K562 (cell line): ENCODE measurements around the gene OSM. TPM values are rescaled to one million over a fixed set of nuclear protein-coding genes. Genes with fewer than 3 reads are reported as not detected.

ENCODE experiments used
- ATAC-seq: fragments of 200-7000 bp; cut with Tn5 transposase; 3 replicates; pipeline ENCODE4 v1.9.1; 2020; ENCODE audit warnings: moderate library complexity
- BruUV-seq: library from RNA; stranded (reverse); fragments of 400-500 nt; replicated peaks from 2 replicates; lab custom pipeline; 2021; lab: Mats Ljungman, UMichigan
- CTCF ChIA-PET: fragments of 300-600 bp; formaldehyde crosslinking; extraction: SDS; loops from one replicate; lab custom pipeline; 2021; ENCODE audit warnings: low intra/inter-chr PET ratio; lab: Yijun Ruan, JAX
- POLR2A ChIA-PET: fragments of 300-600, 350-650 bp; sonication (Branson Sonifier 250); formaldehyde crosslinking; extraction: SDS; loops from one replicate; lab custom pipeline; 2021; ENCODE audit warnings: antibody characterized with exemption, inconsistent platforms; lab: Yijun Ruan, JAX
- DNase-seq, 4 experiments: peaks; one replicate each; pipeline versions ENCODE4 v3.0.0 to v3.0.0-alpha.2; 2011 to 2018; ENCODE audit warnings: low spot score in 3 of 4, mixed read lengths in 3 of 4; ENCODE audit errors: extremely low read depth in 1 of 4
- FAIRE-seq: peaks from 2 replicates; lab custom pipeline; 2011; peaks lifted over from hg19 to GRCh38; lab: Jason Lieb, UNC
- H2AFZ ChIP-seq: 2 replicates; pipeline ENCODE4 v1.6.0; 2011; ENCODE audit warnings: low read depth, low read length, control low read depth, inconsistent platforms
- H3K27ac ChIP-seq: fragments of 200-600 bp; 3 replicates; pipeline ENCODE4 v1.8.0; 2011; ENCODE audit warnings: low read depth, mild to moderate bottlenecking, control low read depth, inconsistent platforms, low read length, moderate library complexity, mixed read lengths; ENCODE audit errors: extremely low read depth
- H3K27me3 ChIP-seq, 2 experiments: fragments of 300-600 bp in 1 of 2; 2 replicates in 1 of 2; 3 replicates in 1 of 2; pipeline versions ENCODE4 v1.6.0 to v1.8.0; 2011; ENCODE audit warnings: inconsistent platforms in 2 of 2, low read length in 2 of 2, mild to moderate bottlenecking in 1 of 2, mixed read lengths in 1 of 2, moderate library complexity in 1 of 2; ENCODE audit not compliant: control insufficient read depth in 2 of 2, insufficient read depth in 2 of 2
- H3K36me3 ChIP-seq: fragments of 300-600 bp; 3 replicates; pipeline ENCODE4 v1.8.0; 2011; ENCODE audit warnings: mild to moderate bottlenecking, low read length, inconsistent platforms; ENCODE audit not compliant: control insufficient read depth, insufficient read depth
- H3K4me1 ChIP-seq, 2 experiments: fragments of 200-600 bp in 1 of 2; replicated peaks in 1 of 2; 2 replicates in 1 of 2; 3 replicates in 1 of 2; pipeline versions ENCODE4 v1.5.1 to v1.8.0; 2011; ENCODE audit warnings: inconsistent platforms in 2 of 2, low read length in 2 of 2, mild to moderate bottlenecking in 1 of 2, mixed read lengths in 1 of 2, moderate library complexity in 1 of 2; ENCODE audit not compliant: control insufficient read depth in 2 of 2, insufficient read depth in 2 of 2
- H3K4me2 ChIP-seq: 2 replicates; pipeline ENCODE4 v1.6.1; 2011; ENCODE audit warnings: low read length, control low read depth, inconsistent platforms, mixed read lengths; ENCODE audit not compliant: insufficient read depth
- H3K4me3 ChIP-seq: fragments of 200-600 bp; sonication (generic), shearing (Covaris generic); 2 replicates; pipeline ENCODE4 v1.5.1; 2016; ENCODE audit warnings: control low read depth, inconsistent platforms
- H3K79me2 ChIP-seq: fragments of 200-600 bp; 3 replicates; pipeline ENCODE4 v1.8.0; 2011; ENCODE audit warnings: low read length, inconsistent platforms; ENCODE audit not compliant: control insufficient read depth, insufficient read depth
- H3K9ac ChIP-seq, 2 experiments: 2 replicates each; pipeline versions ENCODE4 v1.6.0 to v1.6.1; 2011; ENCODE audit warnings: low read depth in 2 of 2, low read length in 2 of 2, control low read depth in 1 of 2, inconsistent platforms in 1 of 2, mild to moderate bottlenecking in 1 of 2, mixed read lengths in 1 of 2; ENCODE audit not compliant: insufficient read depth in 1 of 2
- H3K9me1 ChIP-seq: one replicate; pipeline ENCODE4 v1.6.0; 2011; ENCODE audit warnings: inconsistent platforms, mild to moderate bottlenecking, low read length, moderate library complexity; ENCODE audit not compliant: control insufficient read depth, insufficient read depth
- H3K9me3 ChIP-seq: replicated peaks from 2 replicates; pipeline ENCODE4 v1.5.1; 2011; ENCODE audit warnings: low read depth, low read length, inconsistent platforms; ENCODE audit not compliant: control insufficient read depth, insufficient read depth
- H4K20me1 ChIP-seq: replicated peaks from 2 replicates; pipeline ENCODE4 v1.6.1; 2011; ENCODE audit warnings: low read length, inconsistent platforms, mixed read lengths; ENCODE audit not compliant: control insufficient read depth, insufficient read depth
- CAMTA2 ChIP-seq: fragments of 250-450 bp; sonication (Bioruptor Pico); conservative IDR thresholded peaks from 2 replicates; pipeline ENCODE4 v1.5.1; 2022
- ERF ChIP-seq: fragments of 450-650 bp; formaldehyde crosslinking; IDR thresholded peaks from 2 replicates; pipeline ENCODE4 v1.4.0; 2020; ENCODE audit warnings: mild to moderate bottlenecking, mixed read lengths
- FUS ChIP-seq: fragments of 200-400 bp; formaldehyde crosslinking; optimal IDR thresholded peaks from 2 replicates; pipeline ENCODE3; 2017; ENCODE audit warnings: low read depth, low read length
- GATAD2A ChIP-seq: fragments of 450-650 bp; IDR thresholded peaks from 2 replicates; pipeline ENCODE4 v1.6.1; 2017
- HCFC1 ChIP-seq: IDR thresholded peaks from 2 replicates; pipeline ENCODE4 v1.6.1; 2012; ENCODE audit warnings: low read depth, low read length, improper control_type of control experiment
- HSF4 ChIP-seq: fragments of 250-450 bp; sonication (Bioruptor Pico); IDR thresholded peaks from 2 replicates; pipeline ENCODE4 v2.1.2; 2022; ENCODE audit warnings: mild to moderate bottlenecking, moderate library complexity, borderline replicate concordance
- LARP7 ChIP-seq: fragments of 450-650 bp; IDR thresholded peaks from 2 replicates; pipeline ENCODE4 v1.6.1; 2016
- MBD1 ChIP-seq: fragments of 250-450 bp; sonication (Bioruptor Pico); IDR thresholded peaks from 2 replicates; pipeline ENCODE4 v1.8.0; 2022; ENCODE audit warnings: inconsistent platforms
- MYBL2 ChIP-seq, 2 experiments: fragments of 450-650 bp in 1 of 2; sonication (generic) in 1 of 2; formaldehyde crosslinking in 1 of 2; IDR thresholded peaks; 2 replicates each; pipeline versions ENCODE4 v1.6.1 to v1.8.1; 2017 to 2022; ENCODE audit warnings: borderline replicate concordance in 1 of 2, inconsistent platforms in 1 of 2, low read depth in 1 of 2, mild to moderate bottlenecking in 1 of 2, missing genetic modification reagents in 1 of 2, moderate library complexity in 1 of 2
- RNF2 ChIP-seq: sonication (generic); IDR thresholded peaks from 2 replicates; pipeline ENCODE4 v1.6.1; 2016
- SMAD1 ChIP-seq: fragments of 150-350 bp; IDR thresholded peaks from 2 replicates; pipeline ENCODE4 v1.6.1; 2014; ENCODE audit warnings: low read length, low read depth; ENCODE audit not compliant: partially characterized antibody
- SRF ChIP-seq, 2 experiments: fragments of 250-450, 450-650 bp in 1 of 2; sonication (Bioruptor Pico) in 1 of 2; sonication (generic) in 1 of 2; formaldehyde crosslinking; IDR thresholded peaks; 2 replicates each; pipeline versions ENCODE4 v1.5.0 to v1.5.1; 2020 to 2022; ENCODE audit warnings: mild to moderate bottlenecking in 1 of 2, missing genetic modification reagents in 1 of 2
- XRCC5 ChIP-seq: fragments of 200-400 bp; formaldehyde crosslinking; IDR thresholded peaks from 2 replicates; pipeline ENCODE4 v1.6.1; 2017; ENCODE audit warnings: low read depth, mild to moderate bottlenecking, low read length
- ZNF197 ChIP-seq: fragments of 200-800 bp; sonication (Bioruptor generic); IDR thresholded peaks from 2 replicates; pipeline ENCODE4 v1.6.1; 2016; ENCODE audit warnings: low read depth, missing genetic modification characterization, missing compliant biosample characterization
- WGBS: fragments of 100-300 bp; shearing (Covaris generic); methylation state at CpG from one replicate; pipeline ENCODE4 v1.1.6; 2016; ENCODE audit warnings: low coverage, mixed read lengths; ENCODE audit not compliant: insufficient coverage; ENCODE audit errors: missing lambda C conversion rate; 5-methylcytosine and 5-hydroxymethylcytosine counted together
- in situ Hi-C: fragments of 300-500 bp; cut with MboI; formaldehyde crosslinking; loops from 4 replicates; pipeline ENCODE4 v1.15.0; 2018; ENCODE audit warnings: inconsistent platforms, mixed read lengths
- intact Hi-C: fragments of 100-400 bp; cut with micrococcal nuclease; formaldehyde crosslinking; loops from 2 replicates; pipeline ENCODE4 v1.14.2; 2022
- polyA plus RNA-seq, 8 experiments: library from polyadenylated mRNA; depleted of rRNA in 4 of 8; stranded (reverse) in 5 of 8; unstranded in 3 of 8; fragments of >200 nt; fragmentation: Nextera tagmentation in 2 of 8; fragmentation: Illumina TruSeq in 1 of 8; extraction: Ambion mirVana in 2 of 8; extraction: Trizol in 1 of 8; gene quantifications; 2 replicates each; pipeline versions ENCODE4 v1.2.1 to v1.2.3, GENCODE V29; 2011 to 2014; ENCODE audit warnings: inconsistent platforms in 1 of 8, missing spikeins in 1 of 8
- total RNA-seq, 7 experiments: library from RNA; depleted of rRNA in 6 of 7; stranded (reverse); fragments of >200 nt in 6 of 7; fragmentation: Illumina TruSeq in 2 of 7; extraction: Trizol in 2 of 7; gene quantifications; 2 replicates each; pipeline versions ENCODE4 v1.2.1 to v1.2.3, GENCODE V29; 2011 to 2021; ENCODE audit warnings: low replicate concordance in 1 of 7
- TF ChIP-seq, protein P1 (sequence below): sonication (generic); formaldehyde crosslinking; IDR thresholded peaks from 2 replicates; pipeline ENCODE4 v1.8.0; 2022; ENCODE audit warnings: missing genetic modification reagents, mild to moderate bottlenecking, borderline replicate concordance

Gene OSM
- total and polyA plus RNA-seq, 9 of the 15 experiments (the other 6 are each of a cell fraction or from before 2014, with no cell fraction given): 0.22 TPM; not detected in 8

DNA sequence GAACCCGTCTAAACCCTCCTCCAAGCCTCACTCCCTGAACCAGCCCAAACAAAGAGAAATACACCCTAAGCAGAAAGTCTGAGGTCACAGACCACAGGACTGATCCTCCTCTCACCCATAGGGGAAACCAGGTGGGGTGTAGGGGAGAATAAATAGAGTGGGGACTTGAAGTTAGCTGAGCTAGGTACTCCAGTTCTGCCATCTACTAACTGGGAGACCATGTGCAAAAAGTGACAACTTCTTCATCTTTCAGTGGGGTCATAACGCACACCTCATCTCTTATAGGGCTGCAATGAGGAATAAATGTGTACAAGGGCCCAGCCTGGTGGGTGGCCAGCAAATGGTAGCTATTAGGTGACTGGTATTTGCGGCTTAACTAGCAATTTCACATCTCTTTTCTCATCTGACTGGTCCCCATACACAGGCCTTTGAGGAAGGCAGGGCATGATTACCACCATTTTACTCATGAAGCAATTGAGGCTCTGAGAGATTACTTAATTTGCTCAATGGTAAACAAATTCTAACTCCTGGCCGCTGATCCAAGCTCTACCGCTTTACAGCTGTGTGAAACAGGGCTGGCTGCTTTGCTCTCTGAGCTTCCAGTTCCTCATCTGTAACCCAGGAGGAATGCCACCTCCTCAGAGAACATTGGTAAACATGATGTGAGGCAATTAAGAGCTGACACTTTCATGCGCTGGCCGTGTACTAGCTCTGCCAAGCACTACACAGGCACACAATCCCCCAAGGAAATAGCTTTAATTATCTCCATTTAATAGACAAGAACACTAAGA, 43.5 kb upstream of the OSM start:
- FAIRE-seq (no peak), ATAC-seq (no peak; the same call in 2 of the 3 replicates), DNase-seq (no peak)
- TF ChIP-seq SMAD1: no peak
- TF ChIP-seq RNF2: no peak
- no peak for TF ChIP-seq CAMTA2
- TF ChIP-seq XRCC5: no peak
- TF ChIP-seq HSF4 (CRISPR knock-in tag): no peak
- TF ChIP-seq HCFC1: no peak
- TF ChIP-seq, protein P1, sequence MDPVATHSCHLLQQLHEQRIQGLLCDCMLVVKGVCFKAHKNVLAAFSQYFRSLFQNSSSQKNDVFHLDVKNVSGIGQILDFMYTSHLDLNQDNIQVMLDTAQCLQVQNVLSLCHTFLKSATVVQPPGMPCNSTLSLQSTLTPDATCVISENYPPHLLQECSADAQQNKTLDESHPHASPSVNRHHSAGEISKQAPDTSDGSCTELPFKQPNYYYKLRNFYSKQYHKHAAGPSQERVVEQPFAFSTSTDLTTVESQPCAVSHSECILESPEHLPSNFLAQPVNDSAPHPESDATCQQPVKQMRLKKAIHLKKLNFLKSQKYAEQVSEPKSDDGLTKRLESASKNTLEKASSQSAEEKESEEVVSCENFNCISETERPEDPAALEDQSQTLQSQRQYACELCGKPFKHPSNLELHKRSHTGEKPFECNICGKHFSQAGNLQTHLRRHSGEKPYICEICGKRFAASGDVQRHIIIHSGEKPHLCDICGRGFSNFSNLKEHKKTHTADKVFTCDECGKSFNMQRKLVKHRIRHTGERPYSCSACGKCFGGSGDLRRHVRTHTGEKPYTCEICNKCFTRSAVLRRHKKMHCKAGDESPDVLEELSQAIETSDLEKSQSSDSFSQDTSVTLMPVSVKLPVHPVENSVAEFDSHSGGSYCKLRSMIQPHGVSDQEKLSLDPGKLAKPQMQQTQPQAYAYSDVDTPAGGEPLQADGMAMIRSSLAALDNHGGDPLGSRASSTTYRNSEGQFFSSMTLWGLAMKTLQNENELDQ (CRISPR knock-in tag): no peak
- TF ChIP-seq MBD1 (CRISPR knock-in tag): no peak
- TF ChIP-seq MYBL2 (IDR thresholded peaks at IDR 0.05; ENCODE audit: low read depth): no peak
- no peak for TF ChIP-seq MYBL2 (CRISPR knock-in tag; IDR thresholded peaks at IDR 0.05; ENCODE audit: borderline replicate concordance)
- TF ChIP-seq ERF (CRISPR knock-in tag): no peak
- no peak for TF ChIP-seq ZNF197 (CRISPR knock-in tag)
- TF ChIP-seq LARP7: no peak
- no peak for TF ChIP-seq FUS
- TF ChIP-seq SRF (CRISPR knock-in tag; IDR thresholded peaks at IDR 0.05): no peak
- TF ChIP-seq GATAD2A: no peak
- POLR2A ChIA-PET: interaction anchor here (0.6 to 1.6 kb wide), 3 partner anchors 15 to 103 kb away, joined by 3 to 4 read pairs (median 4); no protein-coding TSS in a partner anchor
- in situ Hi-C loops (no loop called here), intact Hi-C loops (no loop called here)
- WGBS: 61% methylated on average over 7 of the region's 7 CpGs
- Histone ChIP-seq H3K79me2 (peaks cover 10% of the 10 kb centered on the region), H3K4me3 (no peak overlapping the region), H3K9me1 (no peaks in the 10 kb centered on the region), H3K4me1 (peaks cover 10 to 46% of the 10 kb centered on the region in 2 experiments), H4K20me1 (no peaks in the 10 kb centered on the region; the same call in 1 of the 2 replicates), H2AFZ (no peak overlapping the region), H3K9ac (no peak overlapping the region), H3K4me2 (no peak overlapping the region; the same call in 1 of the 2 replicates), H3K36me3 (no peaks in the 10 kb centered on the region), H3K27me3 (no peaks in the 10 kb centered on the region), H3K9me3 (no peaks in the 10 kb centered on the region), H3K27ac (no peak overlapping the region)
- CTCF ChIA-PET: no interaction called here
- BruUV-seq: no TSS peak
